SIG-M5 treated with dmso at 0.1 percent for 504 hours (cell line): Measurements from ENCODE around the gene ACP1.
"Not testable (repeated sequence)": the region's sequence is repeated elsewhere in the genome, so short reads cannot be mapped to it uniquely, and the experiment has no call there.

Experiments
- DNase-seq: peaks from one replicate; lab custom pipeline; 2025; ENCODE audit not compliant: unreplicated experiment; lab: John Stamatoyannopoulos, UW

Gene ACP1

DNA sequence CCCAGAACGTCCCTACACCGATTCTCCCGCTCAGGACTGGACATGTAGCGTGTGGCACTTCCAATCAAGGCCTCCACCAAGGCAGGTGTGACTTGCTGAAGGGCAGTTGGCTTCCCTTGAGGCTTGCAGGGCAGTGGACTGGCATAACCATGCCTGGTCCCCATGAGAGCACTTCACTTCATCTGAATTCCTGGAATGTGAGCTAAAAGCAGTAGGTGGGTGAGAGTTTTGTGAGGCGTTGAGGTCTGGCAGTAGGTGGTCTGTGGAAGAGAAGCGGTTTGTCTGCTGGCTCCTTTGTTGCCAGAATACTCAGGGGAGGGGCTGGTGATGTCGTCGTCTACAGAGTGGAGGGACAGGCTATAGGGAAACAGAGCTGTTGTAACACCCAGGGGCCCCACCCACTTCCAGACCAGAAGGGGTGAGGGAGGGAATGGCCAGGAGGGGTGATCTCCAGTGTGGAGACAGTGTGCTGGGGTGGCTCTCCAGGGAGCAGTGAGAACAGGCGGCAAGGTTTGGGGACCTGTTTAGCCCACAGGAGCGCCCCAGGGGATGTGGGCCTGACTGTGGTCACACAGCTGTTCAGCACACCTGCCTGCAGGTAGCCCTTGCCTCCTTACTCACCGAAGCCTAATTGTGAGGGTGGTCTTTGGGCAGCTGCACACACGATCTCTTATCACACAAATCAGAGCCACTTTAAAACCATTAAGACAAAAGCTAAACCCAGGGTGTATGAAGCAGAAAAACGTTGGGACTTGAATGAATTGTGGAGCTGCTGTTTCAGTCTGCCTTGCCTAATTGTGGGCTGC is 44.6 kb downstream of the ACP1 start:
- no peak for DNase-seq

DNA sequence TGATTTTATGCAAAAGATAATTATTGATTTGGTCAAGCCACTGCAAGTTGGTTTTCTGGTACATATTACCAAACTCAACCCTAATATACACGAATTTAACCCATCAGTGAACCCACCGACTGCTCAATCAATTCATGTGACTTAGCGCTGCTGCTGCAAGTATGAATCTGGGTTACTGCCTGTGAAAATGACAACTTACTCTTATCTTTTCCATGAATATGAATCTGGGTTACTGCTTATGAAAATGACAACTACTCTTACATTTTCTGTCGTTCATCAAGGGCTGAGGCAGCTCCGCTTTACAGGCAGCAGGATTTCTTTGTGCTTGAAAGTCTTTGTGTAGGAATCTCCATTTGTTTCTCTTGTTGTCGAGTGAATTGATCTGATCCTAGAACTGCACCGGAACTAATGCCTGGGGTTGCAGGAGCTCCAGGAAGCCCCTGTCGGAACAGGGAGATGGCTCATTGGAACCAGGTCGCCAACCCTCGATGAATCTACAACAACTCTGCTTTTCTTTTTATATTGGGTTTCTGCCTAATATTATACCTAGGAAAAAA is 45.3 kb downstream of the ACP1 start:
- DNase-seq = no peak

GRCh38 chr2:310994-311393 is 46.2 kb downstream of the ACP1 start:
- DNase-seq = no peak

DNA sequence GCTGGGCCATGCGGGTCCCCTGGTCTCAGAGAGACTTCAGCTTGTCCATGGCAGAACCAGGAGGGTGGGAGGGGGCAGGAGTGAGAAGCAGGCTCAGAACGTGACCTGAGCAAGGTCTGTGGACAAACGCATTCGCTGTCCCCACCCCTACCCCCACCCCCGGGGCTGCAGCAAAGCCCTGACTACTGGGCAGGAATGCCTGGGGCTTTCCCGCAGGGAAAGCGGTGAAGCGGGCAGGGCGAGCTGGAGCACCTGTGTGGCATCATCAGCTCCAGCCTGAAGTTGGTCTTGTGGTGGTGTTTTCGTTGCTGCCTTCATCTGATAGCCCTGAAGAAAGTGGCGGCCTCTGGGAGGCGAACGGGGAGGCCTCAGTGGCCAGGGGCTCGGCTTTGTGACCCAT is 49.2 kb downstream of the ACP1 start:
- DNase-seq = no peak

DNA sequence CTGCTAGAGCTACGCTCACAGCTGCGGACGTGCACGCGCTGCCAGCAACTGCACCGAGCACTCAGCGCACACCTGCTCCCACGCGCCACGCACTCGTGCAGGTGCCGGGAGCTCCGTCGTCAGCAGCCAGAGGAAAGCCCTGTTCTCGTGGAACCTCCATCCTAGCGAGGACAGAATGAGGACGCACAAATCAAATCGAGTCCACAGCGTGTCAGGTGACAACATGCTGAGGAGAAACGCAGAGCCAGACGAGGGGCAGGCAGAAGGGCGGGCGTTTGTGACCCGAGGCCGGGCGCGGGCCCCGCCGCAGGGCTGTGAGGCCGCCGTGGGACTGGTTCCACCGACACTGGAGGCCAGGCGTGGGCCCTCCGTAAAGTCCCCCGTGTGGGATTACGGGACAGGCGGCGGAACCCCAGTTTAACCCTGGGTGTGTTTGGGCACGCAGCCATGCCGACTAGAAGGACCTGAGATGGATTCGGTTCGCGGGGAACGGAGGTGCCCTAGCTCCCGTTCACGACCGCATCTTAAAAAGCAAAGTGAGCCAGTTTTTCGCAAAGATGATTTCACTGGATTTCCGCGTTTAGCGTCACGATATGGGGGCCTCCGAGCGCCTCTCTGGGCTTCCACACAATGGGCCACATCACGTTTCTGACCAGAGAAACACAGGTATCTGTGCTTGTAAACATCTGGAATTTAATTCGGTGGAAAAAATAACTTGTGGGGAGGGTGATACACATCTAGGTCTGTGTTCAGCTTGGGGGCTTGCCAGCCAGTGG is 50.0 kb downstream of the ACP1 start:
- no peak for DNase-seq

GRCh38 chr2:315925-316324 is 51.2 kb downstream of the ACP1 start:
- DNase-seq = not testable (repeated sequence)

DNA sequence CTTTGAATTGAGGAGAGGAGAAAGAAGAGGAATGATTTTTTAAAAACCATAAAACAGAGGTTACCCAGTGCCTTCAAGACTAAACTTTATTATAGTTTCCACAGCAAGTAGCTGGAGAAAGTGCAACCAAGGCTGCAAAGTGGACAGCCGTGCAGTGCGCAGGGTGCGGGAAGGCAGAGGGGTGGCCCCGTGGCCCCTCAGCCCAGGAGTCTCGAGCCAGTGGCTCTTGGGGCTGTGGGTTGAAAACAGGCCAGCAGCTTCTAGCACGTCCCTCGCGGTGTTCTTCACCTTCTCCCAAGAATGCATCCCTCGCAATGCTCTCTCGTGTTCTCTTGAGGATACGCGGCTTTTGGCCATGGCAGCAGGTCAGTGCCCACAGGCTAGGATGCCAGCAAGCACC is 51.6 kb downstream of the ACP1 start:
- no peak for DNase-seq

DNA sequence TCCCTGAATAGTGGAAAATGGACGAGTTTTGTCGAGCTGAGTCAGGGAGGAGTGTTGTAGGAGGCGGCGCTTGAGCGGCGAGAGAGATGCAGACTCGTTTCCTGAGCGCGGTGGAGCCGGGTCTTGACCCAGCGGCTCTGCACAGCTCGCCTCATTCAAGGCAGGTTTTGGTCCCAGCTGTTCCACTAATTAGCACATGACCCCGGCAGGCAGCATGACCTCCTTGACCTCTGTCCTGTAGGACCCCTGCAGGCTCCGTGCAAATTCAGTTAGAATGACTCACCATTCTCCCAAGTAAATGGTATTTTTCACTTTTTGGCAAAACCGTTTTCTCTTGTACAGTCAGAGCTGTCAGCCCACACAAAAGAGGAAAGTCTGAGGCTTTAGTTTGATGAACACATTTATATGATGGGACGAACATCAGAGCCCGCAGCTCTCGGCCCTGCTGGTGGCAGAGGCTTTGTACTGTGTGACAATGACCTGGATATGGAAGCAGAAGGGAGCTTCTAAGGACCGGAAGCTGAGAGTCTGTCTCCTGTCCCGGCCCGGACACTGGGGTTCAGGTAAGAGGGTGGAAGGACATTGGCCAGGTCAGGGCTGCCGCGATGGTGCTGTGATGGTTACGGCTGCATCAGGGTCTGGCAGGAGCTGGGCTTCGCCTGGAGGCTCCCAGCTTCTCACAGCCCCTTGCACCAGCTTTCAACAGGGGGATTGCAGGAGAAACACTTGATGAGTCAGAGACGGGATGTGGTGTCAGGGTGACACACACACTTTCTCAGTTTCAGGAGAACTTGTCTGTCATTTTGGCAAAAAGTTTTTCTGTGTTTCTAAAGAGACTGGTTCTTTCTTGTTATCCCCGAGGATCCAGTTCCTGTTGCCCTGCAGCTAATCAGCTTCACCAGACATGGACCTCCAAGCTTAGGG is 53.0 kb downstream of the ACP1 start:
- no peak for DNase-seq

DNA sequence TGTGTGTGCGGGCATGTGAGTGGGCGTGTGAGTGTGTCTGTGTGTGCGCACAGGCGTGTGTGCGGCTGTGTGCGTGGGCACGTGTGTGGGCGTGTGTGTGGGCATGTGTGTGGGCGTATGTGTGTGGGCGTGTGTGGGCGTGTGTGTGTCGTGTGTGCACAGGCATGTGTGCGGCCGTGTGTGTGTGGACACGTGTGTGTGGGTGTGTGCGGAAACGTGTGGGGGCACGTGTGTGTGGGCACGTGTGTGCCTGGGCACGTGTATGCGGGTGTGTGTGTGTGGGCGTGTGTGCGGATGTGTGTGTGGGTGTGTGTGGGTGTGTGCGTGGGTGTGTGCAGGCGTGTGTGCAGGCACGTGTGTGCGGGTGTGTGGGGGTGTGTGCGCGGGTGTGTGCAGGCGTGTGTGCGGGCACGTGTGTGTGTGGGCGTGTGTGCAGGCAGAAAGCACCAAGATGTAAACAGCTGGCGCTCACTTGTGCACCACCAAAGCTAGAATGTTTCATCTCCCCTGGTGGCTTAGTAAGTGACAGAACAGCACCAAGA is 54.4 kb downstream of the ACP1 start:
- no peak for DNase-seq

DNA sequence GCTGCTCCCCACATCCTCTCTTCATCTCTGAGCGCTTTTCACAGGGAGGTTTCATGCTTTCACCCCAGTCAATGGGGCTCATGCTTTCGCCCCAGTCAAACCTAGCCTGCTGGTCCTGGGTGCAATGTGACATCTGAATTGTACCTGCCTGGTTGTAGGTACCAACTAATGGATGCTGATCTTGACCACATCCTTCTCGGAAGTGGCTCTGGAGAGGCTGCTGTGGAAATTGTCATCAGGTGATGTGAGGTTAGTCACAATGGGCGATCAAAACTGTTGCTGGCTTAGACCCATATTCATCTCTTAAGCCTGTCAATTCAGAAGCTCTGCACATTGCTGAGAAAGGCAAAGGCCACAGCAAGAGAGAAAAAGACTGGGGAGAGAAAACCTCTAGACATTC is 55.8 kb downstream of the ACP1 start:
- DNase-seq = no peak

- no peak for DNase-seq
Measured at GRCh38 chr2:322326-322725, 57.6 kb downstream of the ACP1 start.

- DNase-seq = no peak
Measured at GRCh38 chr2:323035-323434, 58.3 kb downstream of the ACP1 start.
